Measurements from ENCODE around the gene MASP2.
"Not testable (repeated sequence)": the region's sequence is repeated elsewhere in the genome, so short reads cannot be mapped to it uniquely, and the experiment has no call there.

MASP2 gene

GRCh38 chr1:11046625-11047365 is at the start of gene MASP2:
Gene MASP2 (minus strand): TSS chr1:11047239. CDS start chr1:11047207, 32 bp downstream.
- DNase-seq (ENCODE audit: low read depth in 3 of 3) = no peak

- DNase-seq (ENCODE audit: low read depth in 3 of 3) = not testable (repeated sequence)
Observed at GRCh38 chr1:11083784-11084183, 36.7 kb upstream of the MASP2 start.

- DNase-seq (ENCODE audit: low read depth in 3 of 3) = no peak
Observed at GRCh38 chr1:11080931-11081330, 33.9 kb upstream of the MASP2 start.

GRCh38 chr1:11078631-11079030 is 31.6 kb upstream of the MASP2 start:
- DNase-seq (ENCODE audit: low read depth in 3 of 3) = no peak

GRCh38 chr1:11073398-11073797 is 26.4 kb upstream of the MASP2 start:
- DNase-seq (ENCODE audit: low read depth in 3 of 3) = not testable (repeated sequence)

- DNase-seq (ENCODE audit: low read depth in 3 of 3) = no peak
Observed at GRCh38 chr1:11072216-11072917, 25.3 kb upstream of the MASP2 start.

- DNase-seq (ENCODE audit: low read depth in 3 of 3) = no peak
Observed at GRCh38 chr1:11071463-11072215, 24.6 kb upstream of the MASP2 start.

GRCh38 chr1:11070876-11071275 is 23.8 kb upstream of the MASP2 start:
- DNase-seq (ENCODE audit: low read depth in 3 of 3) = no peak

- no peak for DNase-seq (ENCODE audit: low read depth in 3 of 3)
Observed at GRCh38 chr1:11068600-11069473, 21.8 kb upstream of the MASP2 start.

GRCh38 chr1:11067716-11068599 is 20.9 kb upstream of the MASP2 start:
- no peak for DNase-seq (ENCODE audit: low read depth in 3 of 3)

- no peak for DNase-seq (ENCODE audit: low read depth in 3 of 3)
Observed at GRCh38 chr1:11065796-11066195, 18.8 kb upstream of the MASP2 start.

GRCh38 chr1:11064942-11065341 is 17.9 kb upstream of the MASP2 start:
- no peak for DNase-seq (ENCODE audit: low read depth in 3 of 3)

GRCh38 chr1:11063937-11064537 is 17.0 kb upstream of the MASP2 start:
- not testable (repeated sequence) for DNase-seq (ENCODE audit: low read depth in 3 of 3)

- no peak for DNase-seq (ENCODE audit: low read depth in 3 of 3)
Observed at GRCh38 chr1:11062965-11063401, 15.9 kb upstream of the MASP2 start.

GRCh38 chr1:11061652-11062365 is 14.8 kb upstream of the MASP2 start:
- DNase-seq (ENCODE audit: low read depth in 3 of 3) = no peak

GRCh38 chr1:11059968-11060830 is 13.2 kb upstream of the MASP2 start, which contains the start of gene SRM:
Gene SRM (minus strand): TSS chr1:11060018. CDS start chr1:11059943, 75 bp downstream.
- DNase-seq (ENCODE audit: low read depth in 3 of 3) = peak; percentile 82 to 87 (median 83)

- peak in 1 of 3 experiments; percentile 33 for DNase-seq (ENCODE audit: low read depth in 3 of 3)
Observed at GRCh38 chr1:11059155-11059967, 12.3 kb upstream of the MASP2 start.

All from stimulated activated CD4-positive, alpha-beta T cell treated with anti-CD3 and anti-CD28 coated beads, TNF-alpha, amount 100 ng/mL, for 4 hours (primary cell).